HG03175 (cell line): ENCODE results near the gene IGSF21.
"Not testable (repeated sequence)": the region's sequence is repeated elsewhere in the genome, so short reads cannot be mapped to it uniquely, and the experiment has no call there.

Source experiments
- ATAC-seq: cut with Tn5 transposase; IDR thresholded peaks from one replicate; pipeline ENCODE4 v1.9.1; 2021; ENCODE audit warnings: mild to moderate bottlenecking, moderate library complexity; ENCODE audit not compliant: unreplicated experiment

The IGSF21 gene

GRCh38 chr1:18350747-18351146 is 243.1 kb downstream of the IGSF21 start:
- no peak for ATAC-seq

- no peak for ATAC-seq
Observed at GRCh38 chr1:18351735-18352134, 244.1 kb downstream of the IGSF21 start.

- no peak for ATAC-seq
Observed at GRCh38 chr1:18352636-18353265, 245.2 kb downstream of the IGSF21 start.

GRCh38 chr1:18353528-18353927 is 245.9 kb downstream of the IGSF21 start:
- no peak for ATAC-seq

- no peak for ATAC-seq
Observed at GRCh38 chr1:18353992-18354391, 246.4 kb downstream of the IGSF21 start.

GRCh38 chr1:18354612-18355011 is 247.0 kb downstream of the IGSF21 start:
- ATAC-seq = no peak

GRCh38 chr1:18357622-18358230 is 250.1 kb downstream of the IGSF21 start:
- ATAC-seq = no peak

- ATAC-seq = no peak
Observed at GRCh38 chr1:18358600-18358999, 251.0 kb downstream of the IGSF21 start.

GRCh38 chr1:18360251-18360650 is 252.7 kb downstream of the IGSF21 start:
- ATAC-seq = no peak

GRCh38 chr1:18362150-18362549 is 254.6 kb downstream of the IGSF21 start:
- ATAC-seq = no peak

- no peak for ATAC-seq
Observed at GRCh38 chr1:18363436-18363835, 255.8 kb downstream of the IGSF21 start.

GRCh38 chr1:18365099-18365705 is 257.6 kb downstream of the IGSF21 start:
- no peak for ATAC-seq

GRCh38 chr1:18372505-18372904 is 264.9 kb downstream of the IGSF21 start:
- ATAC-seq = not testable (repeated sequence)

- no peak for ATAC-seq
Observed at GRCh38 chr1:18373151-18373550, 265.6 kb downstream of the IGSF21 start.

- ATAC-seq = no peak
Observed at GRCh38 chr1:18373882-18374493, 266.4 kb downstream of the IGSF21 start.

GRCh38 chr1:18376661-18377060 is 269.1 kb downstream of the IGSF21 start:
- ATAC-seq = no peak

GRCh38 chr1:18380288-18380687 is 272.7 kb downstream of the IGSF21 start:
- ATAC-seq = no peak

GRCh38 chr1:18384059-18384458 is 276.5 kb downstream of the IGSF21 start:
- no peak for ATAC-seq

GRCh38 chr1:18384471-18384870 is 276.9 kb downstream of the IGSF21 start:
- no peak for ATAC-seq

- no peak for ATAC-seq
Observed at GRCh38 chr1:18385239-18385790, 277.7 kb downstream of the IGSF21 start.

GRCh38 chr1:18386591-18386990 is 279.0 kb downstream of the IGSF21 start:
- no peak for ATAC-seq

GRCh38 chr1:18387307-18387706 is 279.7 kb downstream of the IGSF21 start:
- no peak for ATAC-seq
